GM12872 (cell line): ENCODE measurements around the gene APEX2.

Experiments used
- TF ChIP-seq, protein P1 (sequence below): IDR thresholded peaks from 3 replicates; pipeline ENCODE4 v1.5.1; 2011; ENCODE audit warnings: low read depth, mild to moderate bottlenecking, low read length, moderate library complexity; ENCODE audit not compliant: insufficient read depth

The APEX2 gene

GRCh38 chrX:54979432-54979831 lies 20.7 kb upstream of the APEX2 start:
- TF ChIP-seq, protein P1, sequence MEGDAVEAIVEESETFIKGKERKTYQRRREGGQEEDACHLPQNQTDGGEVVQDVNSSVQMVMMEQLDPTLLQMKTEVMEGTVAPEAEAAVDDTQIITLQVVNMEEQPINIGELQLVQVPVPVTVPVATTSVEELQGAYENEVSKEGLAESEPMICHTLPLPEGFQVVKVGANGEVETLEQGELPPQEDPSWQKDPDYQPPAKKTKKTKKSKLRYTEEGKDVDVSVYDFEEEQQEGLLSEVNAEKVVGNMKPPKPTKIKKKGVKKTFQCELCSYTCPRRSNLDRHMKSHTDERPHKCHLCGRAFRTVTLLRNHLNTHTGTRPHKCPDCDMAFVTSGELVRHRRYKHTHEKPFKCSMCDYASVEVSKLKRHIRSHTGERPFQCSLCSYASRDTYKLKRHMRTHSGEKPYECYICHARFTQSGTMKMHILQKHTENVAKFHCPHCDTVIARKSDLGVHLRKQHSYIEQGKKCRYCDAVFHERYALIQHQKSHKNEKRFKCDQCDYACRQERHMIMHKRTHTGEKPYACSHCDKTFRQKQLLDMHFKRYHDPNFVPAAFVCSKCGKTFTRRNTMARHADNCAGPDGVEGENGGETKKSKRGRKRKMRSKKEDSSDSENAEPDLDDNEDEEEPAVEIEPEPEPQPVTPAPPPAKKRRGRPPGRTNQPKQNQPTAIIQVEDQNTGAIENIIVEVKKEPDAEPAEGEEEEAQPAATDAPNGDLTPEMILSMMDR, result no peak

- TF ChIP-seq, protein P1, result no peak
Measured at GRCh38 chrX:54980334-54980733, 19.8 kb upstream of the APEX2 start.

DNA sequence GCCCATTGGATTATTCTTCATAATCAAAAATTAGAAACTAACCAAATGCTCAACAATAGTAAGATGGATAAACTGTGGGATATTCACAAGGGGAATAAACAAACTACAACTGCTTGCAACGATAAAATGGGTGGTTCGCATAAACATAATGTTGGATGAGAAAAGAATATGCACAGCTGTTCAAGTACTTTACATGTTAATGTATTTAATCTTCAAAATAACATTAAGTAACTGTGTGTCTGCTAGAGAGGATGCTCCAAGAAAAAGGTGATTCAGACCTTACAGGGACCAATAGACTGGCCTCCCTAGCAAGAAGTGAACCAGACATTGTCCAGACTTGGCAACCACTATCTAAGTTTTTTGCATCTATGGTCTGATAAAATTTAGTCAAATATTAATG lies 8.5 kb upstream of the APEX2 start:
- TF ChIP-seq, protein P1, result no peak

- TF ChIP-seq, protein P1, result no peak
Measured at GRCh38 chrX:54992911-54993622, 7.1 kb upstream of the APEX2 start.

DNA sequence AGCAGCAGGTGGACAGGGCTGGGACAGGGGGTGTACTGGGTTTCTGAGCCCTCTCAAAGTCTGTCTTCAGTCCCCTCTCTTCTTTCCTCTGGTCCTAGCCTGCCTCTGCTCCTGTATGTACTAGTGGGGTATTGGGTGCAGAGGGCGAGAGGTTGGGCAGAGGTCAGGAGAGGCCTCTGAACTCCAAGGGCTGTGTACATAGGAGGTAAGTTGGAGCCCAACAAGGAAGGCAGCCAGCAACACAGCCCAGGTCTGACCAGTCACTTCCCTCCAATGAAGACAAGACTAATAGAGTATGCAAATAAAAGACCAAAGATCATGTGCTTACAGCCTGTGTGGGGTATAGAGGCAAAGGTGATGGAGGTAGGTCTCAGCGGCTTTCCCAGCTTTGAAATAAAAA lies 6.1 kb upstream of the APEX2 start, which contains the start of gene PFKFB1:
Gene PFKFB1 (minus strand): TSS at position 90 of the 400 bp plus-strand sequence. CDS start 181 bp downstream, outside the sequence.
- TF ChIP-seq, protein P1, result no peak

DNA sequence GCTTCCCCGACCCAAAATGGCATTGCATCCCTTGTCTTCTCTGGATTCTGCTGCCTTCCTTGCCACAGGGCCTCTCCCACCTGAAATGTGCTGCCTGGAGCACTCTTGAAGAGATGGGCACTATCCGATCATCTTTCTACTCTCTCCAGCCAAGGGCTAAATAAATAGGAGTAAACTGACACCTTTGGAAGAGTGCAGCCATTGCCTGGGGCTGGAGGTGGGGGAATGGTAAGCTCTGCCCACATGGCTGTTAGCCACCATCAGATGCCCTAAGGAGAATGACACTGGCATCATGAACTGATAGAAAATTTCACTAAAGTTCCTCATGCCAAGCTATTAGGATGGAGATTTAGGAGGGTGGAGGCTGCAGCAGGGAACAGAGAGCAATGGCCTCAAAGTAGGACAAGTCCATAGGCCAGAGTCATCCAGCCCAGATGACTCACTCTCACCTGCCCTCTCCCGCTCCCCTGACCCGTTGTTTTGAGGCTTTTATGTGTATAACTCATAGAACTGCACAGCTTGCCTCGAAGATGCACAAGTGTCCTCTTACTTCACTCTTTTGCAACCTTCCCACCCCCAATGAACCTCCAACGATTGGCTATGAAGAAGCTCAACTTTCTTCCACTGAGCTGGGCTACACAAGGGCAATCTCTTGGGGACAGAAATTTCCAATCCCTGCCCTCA lies 5.4 kb upstream of the APEX2 start:
- TF ChIP-seq, protein P1, result no peak

DNA sequence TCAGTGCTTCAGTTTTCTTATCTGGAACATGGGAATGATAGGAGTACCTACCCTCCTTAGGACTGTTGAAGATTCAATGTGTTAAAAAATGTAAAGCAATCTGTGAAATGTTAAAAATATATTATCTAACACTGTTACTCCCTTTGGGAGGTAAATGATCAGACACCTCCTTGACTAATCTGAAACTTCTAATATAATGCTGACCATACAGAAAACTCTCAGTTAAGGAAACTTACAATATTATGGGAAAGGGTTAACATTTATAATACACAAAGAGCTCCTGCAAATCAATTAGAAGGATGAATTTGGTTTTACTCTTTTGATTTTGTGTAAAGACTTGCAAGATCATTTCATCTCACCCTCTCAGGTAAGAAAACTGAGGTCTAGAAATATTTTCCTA lies 4.5 kb upstream of the APEX2 start:
- TF ChIP-seq, protein P1, result no peak
